Measurements from ENCODE around the gene C11orf65.

DNA sequence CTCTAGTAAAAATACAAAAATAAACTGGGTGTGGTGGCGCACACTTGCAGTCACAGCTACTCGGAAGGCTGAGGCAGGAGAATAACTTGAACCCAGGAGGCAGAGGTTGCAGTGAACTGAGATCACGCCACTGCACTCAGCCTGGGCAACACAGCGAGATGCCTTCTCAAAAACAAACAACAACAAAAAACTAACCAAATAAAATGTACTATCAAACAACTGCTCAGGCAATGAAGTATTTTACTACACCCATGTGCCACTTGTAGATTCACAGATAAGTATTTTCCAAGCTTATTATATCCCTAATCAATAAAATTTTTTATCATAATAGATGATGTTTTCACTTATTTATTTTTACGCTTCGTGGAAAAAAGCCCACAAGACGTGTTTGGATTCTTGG lies 924 bp downstream of the C11orf65 start:
- TF ChIP-seq, protein P1, sequence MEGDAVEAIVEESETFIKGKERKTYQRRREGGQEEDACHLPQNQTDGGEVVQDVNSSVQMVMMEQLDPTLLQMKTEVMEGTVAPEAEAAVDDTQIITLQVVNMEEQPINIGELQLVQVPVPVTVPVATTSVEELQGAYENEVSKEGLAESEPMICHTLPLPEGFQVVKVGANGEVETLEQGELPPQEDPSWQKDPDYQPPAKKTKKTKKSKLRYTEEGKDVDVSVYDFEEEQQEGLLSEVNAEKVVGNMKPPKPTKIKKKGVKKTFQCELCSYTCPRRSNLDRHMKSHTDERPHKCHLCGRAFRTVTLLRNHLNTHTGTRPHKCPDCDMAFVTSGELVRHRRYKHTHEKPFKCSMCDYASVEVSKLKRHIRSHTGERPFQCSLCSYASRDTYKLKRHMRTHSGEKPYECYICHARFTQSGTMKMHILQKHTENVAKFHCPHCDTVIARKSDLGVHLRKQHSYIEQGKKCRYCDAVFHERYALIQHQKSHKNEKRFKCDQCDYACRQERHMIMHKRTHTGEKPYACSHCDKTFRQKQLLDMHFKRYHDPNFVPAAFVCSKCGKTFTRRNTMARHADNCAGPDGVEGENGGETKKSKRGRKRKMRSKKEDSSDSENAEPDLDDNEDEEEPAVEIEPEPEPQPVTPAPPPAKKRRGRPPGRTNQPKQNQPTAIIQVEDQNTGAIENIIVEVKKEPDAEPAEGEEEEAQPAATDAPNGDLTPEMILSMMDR (IDR thresholded peaks at IDR 0.05): no peak
- TF ChIP-seq POLR2AphosphoS5 (IDR thresholded peaks at IDR 0.05) (no peak), POLR2A (IDR thresholded peaks at IDR 0.05) (no peak)

All from prostate gland (tissue), 2 donors.